H9 (cell line): Measurements from ENCODE around the gene TMEM267. TPM values are rescaled to one million over a fixed set of nuclear protein-coding genes. Genes with fewer than 3 reads are reported as not detected.

ENCODE experiments used
- DNase-seq: peaks from one replicate; pipeline ENCODE4 v3.0.0-alpha.2; 2017
- H2AFZ ChIP-seq: one replicate; pipeline ENCODE4 v1.6.1; 2013; ENCODE audit warnings: mild to moderate bottlenecking, low read length, control low read depth, moderate library complexity
- H2AK5ac ChIP-seq: 2 replicates; pipeline ENCODE4 v1.6.1; 2013; ENCODE audit warnings: low read length, control low read depth, mixed read lengths; ENCODE audit not compliant: insufficient read length
- H2BK120ac ChIP-seq: one replicate; pipeline ENCODE4 v1.6.1; 2013; ENCODE audit warnings: low read depth, mild to moderate bottlenecking, low read length, control low read depth, inconsistent platforms; ENCODE audit not compliant: poor library complexity, severe bottlenecking
- H2BK12ac ChIP-seq: 2 replicates; pipeline ENCODE4 v1.6.1; 2013; ENCODE audit warnings: low read length, control low read depth, mixed read lengths, low read depth; ENCODE audit not compliant: insufficient read length
- H2BK15ac ChIP-seq: 2 replicates; pipeline ENCODE4 v1.6.1; 2013; ENCODE audit warnings: low read depth, low read length, control low read depth
- H2BK20ac ChIP-seq: one replicate; pipeline ENCODE4 v1.6.1; 2013; ENCODE audit warnings: low read depth, mild to moderate bottlenecking, low read length, control low read depth, inconsistent platforms; ENCODE audit not compliant: poor library complexity, severe bottlenecking
- H2BK5ac ChIP-seq: 2 replicates; pipeline ENCODE4 v1.6.1; 2013; ENCODE audit warnings: low read length, control low read depth, mixed read lengths; ENCODE audit not compliant: insufficient read length
- H3K14ac ChIP-seq: 2 replicates; pipeline ENCODE4 v1.6.1; 2013; ENCODE audit warnings: low read length, control low read depth; ENCODE audit not compliant: insufficient read depth
- H3K18ac ChIP-seq: 2 replicates; pipeline ENCODE4 v1.6.1; 2013; ENCODE audit warnings: low read depth, mild to moderate bottlenecking, mixed read lengths, low read length, control low read depth; ENCODE audit not compliant: insufficient read length
- H3K23ac ChIP-seq: 2 replicates; pipeline ENCODE4 v1.6.1; 2013; ENCODE audit warnings: low read length, control low read depth, mixed read lengths, low read depth; ENCODE audit not compliant: insufficient read length
- H3K23me2 ChIP-seq: 2 replicates; pipeline ENCODE4 v1.6.1; 2013; ENCODE audit warnings: low read depth, mild to moderate bottlenecking, mixed read lengths, low read length, control low read depth; ENCODE audit not compliant: insufficient read length, poor library complexity, severe bottlenecking
- H3K27ac ChIP-seq: 2 replicates; pipeline ENCODE4 v1.5.1; 2013; ENCODE audit warnings: low read length, control low read depth, mixed read lengths, low read depth; ENCODE audit not compliant: insufficient read length
- H3K27me3 ChIP-seq: 2 replicates; pipeline ENCODE4 v1.6.1; 2013; ENCODE audit warnings: low read length, control low read depth, inconsistent platforms; ENCODE audit not compliant: insufficient read depth
- H3K4ac ChIP-seq: 2 replicates; pipeline ENCODE4 v1.6.1; 2013; ENCODE audit warnings: low read depth, mild to moderate bottlenecking, control low read depth, inconsistent platforms, low read length, moderate library complexity
- H3K4me1 ChIP-seq: 2 replicates; pipeline ENCODE4 v1.6.1; 2013; ENCODE audit warnings: low read length, control low read depth, inconsistent platforms; ENCODE audit not compliant: insufficient read depth
- H3K4me2 ChIP-seq: 2 replicates; pipeline ENCODE4 v1.6.1; 2013; ENCODE audit warnings: low read length, control low read depth, mixed read lengths; ENCODE audit not compliant: insufficient read length, insufficient read depth
- H3K56ac ChIP-seq: 2 replicates; pipeline ENCODE4 v1.6.1; 2013; ENCODE audit warnings: low read depth, mild to moderate bottlenecking, mixed read lengths, low read length, control low read depth; ENCODE audit not compliant: insufficient read length
- H3K79me1 ChIP-seq: 2 replicates; pipeline ENCODE4 v1.6.1; 2013; ENCODE audit warnings: low read depth, mild to moderate bottlenecking, moderate library complexity, low read length, control low read depth, inconsistent platforms; ENCODE audit not compliant: insufficient read depth, poor library complexity, severe bottlenecking
- H3K79me2 ChIP-seq: 2 replicates; pipeline ENCODE4 v1.6.1; 2013; ENCODE audit warnings: low read length, control low read depth, inconsistent platforms; ENCODE audit not compliant: insufficient read depth
- H3K9ac ChIP-seq: 2 replicates; pipeline ENCODE4 v1.6.1; 2013; ENCODE audit warnings: low read length, control low read depth, mixed read lengths; ENCODE audit not compliant: insufficient read length; ENCODE audit errors: extremely low read depth
- H3K9me3 ChIP-seq: one replicate; pipeline ENCODE4 v1.6.1; 2013; ENCODE audit warnings: low read depth, low read length, inconsistent platforms; ENCODE audit not compliant: control insufficient read depth
- H3T11ph ChIP-seq: one replicate; pipeline ENCODE4 v1.6.1; 2013; ENCODE audit warnings: mild to moderate bottlenecking, low read length, control low read depth, inconsistent platforms
- H4K20me1 ChIP-seq: one replicate; pipeline ENCODE4 v1.6.1; 2013; ENCODE audit not compliant: control insufficient read depth, insufficient read length, insufficient read depth
- H4K5ac ChIP-seq: 2 replicates; pipeline ENCODE4 v1.6.1; 2013; ENCODE audit warnings: low read depth, mild to moderate bottlenecking, mixed read lengths, low read length, control low read depth; ENCODE audit not compliant: insufficient read length
- H4K8ac ChIP-seq: replicated peaks from 2 replicates; pipeline ENCODE4 v1.6.1; 2013; ENCODE audit warnings: low read length, control low read depth, mixed read lengths, low read depth; ENCODE audit not compliant: insufficient read length
- H4K91ac ChIP-seq: 2 replicates; pipeline ENCODE4 v1.6.1; 2013; ENCODE audit warnings: low read depth, mild to moderate bottlenecking, moderate library complexity, mixed read lengths, low read length, control low read depth; ENCODE audit not compliant: insufficient read length
- H3K27ac Mint-ChIP-seq, 3 experiments: 2 replicates in 2 of 3; 3 replicates in 1 of 3; pipeline ENCODE4 v1.8.0; 2020 to 2021; ENCODE audit warnings: mixed read lengths in 3 of 3, mild to moderate bottlenecking in 1 of 3, moderate library complexity in 1 of 3
- H3K27me3 Mint-ChIP-seq: 2 replicates; pipeline ENCODE4 v1.8.0; 2021; ENCODE audit warnings: low read depth, mild to moderate bottlenecking, moderate library complexity, mixed read lengths
- H3K36me3 Mint-ChIP-seq, 3 experiments: 2 replicates in 2 of 3; 3 replicates in 1 of 3; pipeline ENCODE4 v1.8.0; 2020 to 2021; ENCODE audit warnings: low read depth in 3 of 3, mixed read lengths in 3 of 3; ENCODE audit not compliant: insufficient read depth in 1 of 3
- H3K4me1 Mint-ChIP-seq, 2 experiments: 2 replicates each; pipeline ENCODE4 v1.8.0; 2020; ENCODE audit warnings: mixed read lengths in 2 of 2
- H3K4me3 Mint-ChIP-seq, 2 experiments: 2 replicates in 1 of 2; 3 replicates in 1 of 2; pipeline ENCODE4 v1.8.0; 2020 to 2021; ENCODE audit warnings: mild to moderate bottlenecking in 2 of 2, mixed read lengths in 2 of 2, moderate library complexity in 1 of 2
- H3K9me3 Mint-ChIP-seq, 2 experiments: 2 replicates in 1 of 2; 3 replicates in 1 of 2; pipeline ENCODE4 v1.8.0; 2020; ENCODE audit warnings: mild to moderate bottlenecking in 2 of 2, mixed read lengths in 2 of 2, moderate library complexity in 1 of 2
- WGBS: extraction: QIAGEN DNeasy Blood & Tissue Kit; methylation state at CpG from one replicate; pipeline ENCODE4 v1.1.7; 2013; ENCODE audit warnings: missing lambda C conversion rate, low lambda C conversion rate, mixed read lengths; ENCODE audit not compliant: insufficient read length; ENCODE audit errors: extremely low coverage; 5-methylcytosine and 5-hydroxymethylcytosine counted together
- total RNA-seq: library from RNA; stranded (reverse); gene quantifications from 2 replicates; pipeline ENCODE4 v1.2.1, GENCODE V29; 2021
- TF ChIP-seq, protein P1 (sequence below): fragments of 200-600 bp; sonication (generic); conservative IDR thresholded peaks from 3 replicates; pipeline ENCODE4 v1.8.0; 2021; ENCODE audit warnings: antibody characterized with exemption, mild to moderate bottlenecking

TMEM267 gene
- total RNA-seq, 1 experiment from 2014 or later: 5.1 TPM

DNA sequence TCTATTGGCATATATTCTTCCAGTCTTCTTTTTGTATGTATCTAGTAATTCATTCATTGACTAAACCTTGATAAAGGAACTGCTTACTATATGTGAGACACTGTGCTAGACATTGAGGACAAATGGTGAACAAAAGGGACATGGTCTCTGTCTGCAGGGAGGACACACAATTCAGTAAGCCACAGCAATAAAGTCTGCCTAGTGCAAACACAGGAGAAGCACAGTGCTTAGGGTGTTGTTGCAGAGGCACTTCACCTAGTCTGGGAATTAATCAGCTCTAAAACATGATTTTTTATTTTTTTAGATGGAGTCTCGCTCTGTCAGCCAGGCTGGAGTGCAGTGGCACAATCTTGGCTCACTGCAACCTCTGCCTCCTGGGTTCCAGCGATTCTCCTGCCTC lies 65.1 kb downstream of the TMEM267 start:
- no peak overlapping the region for H3K18ac ChIP-seq
- no peak overlapping the region for H2BK120ac ChIP-seq
- no peak overlapping the region for H4K8ac ChIP-seq
- no peaks in the 10 kb centered on the region for H3K9me3 ChIP-seq
- H3K23me2 ChIP-seq: no peaks in the 10 kb centered on the region
- no peak overlapping the region for H3K56ac ChIP-seq
- no peaks in the 10 kb centered on the region; a peak in 1 of 7 replicates for H3K36me3 Mint-ChIP-seq
- no peaks in the 10 kb centered on the region for H3K27me3 ChIP-seq
- WGBS: no CpG with 5 or more reads among the region's 2 CpGs
- H3T11ph ChIP-seq: no peak overlapping the region
- no peaks in the 10 kb centered on the region for H4K20me1 ChIP-seq
- no peaks in the 10 kb centered on the region for H3K79me2 ChIP-seq
- no peaks in the 10 kb centered on the region for H3K79me1 ChIP-seq
- H3K4me1 ChIP-seq: no peaks in the 10 kb centered on the region; the same call in 1 of the 2 replicates
- H3K27me3 Mint-ChIP-seq: 0 out of 2 replicates have a peak, but pooled peaks cover 3% of the 10 kb centered on the region
- H2BK15ac ChIP-seq: no peak overlapping the region
- no peaks in the 10 kb centered on the region for H3K9me3 Mint-ChIP-seq
- H2BK12ac ChIP-seq: no peak overlapping the region
- H3K9ac ChIP-seq: no peak overlapping the region
- no peak overlapping the region for H4K91ac ChIP-seq
- no peak overlapping the region for H3K4me3 Mint-ChIP-seq
- no peak overlapping the region for H2BK20ac ChIP-seq
- no peak overlapping the region for H2AFZ ChIP-seq
- H3K27ac ChIP-seq: no peak overlapping the region
- no peak overlapping the region for H3K23ac ChIP-seq
- H4K5ac ChIP-seq: no peak overlapping the region
- H2AK5ac ChIP-seq: no peak overlapping the region
- H3K4ac ChIP-seq: no peak overlapping the region
- no peak overlapping the region for H3K4me2 ChIP-seq
- H3K4me1 Mint-ChIP-seq: peaks cover 8 to 9% of the 10 kb centered on the region in 2 experiments
- TF ChIP-seq, protein P1, sequence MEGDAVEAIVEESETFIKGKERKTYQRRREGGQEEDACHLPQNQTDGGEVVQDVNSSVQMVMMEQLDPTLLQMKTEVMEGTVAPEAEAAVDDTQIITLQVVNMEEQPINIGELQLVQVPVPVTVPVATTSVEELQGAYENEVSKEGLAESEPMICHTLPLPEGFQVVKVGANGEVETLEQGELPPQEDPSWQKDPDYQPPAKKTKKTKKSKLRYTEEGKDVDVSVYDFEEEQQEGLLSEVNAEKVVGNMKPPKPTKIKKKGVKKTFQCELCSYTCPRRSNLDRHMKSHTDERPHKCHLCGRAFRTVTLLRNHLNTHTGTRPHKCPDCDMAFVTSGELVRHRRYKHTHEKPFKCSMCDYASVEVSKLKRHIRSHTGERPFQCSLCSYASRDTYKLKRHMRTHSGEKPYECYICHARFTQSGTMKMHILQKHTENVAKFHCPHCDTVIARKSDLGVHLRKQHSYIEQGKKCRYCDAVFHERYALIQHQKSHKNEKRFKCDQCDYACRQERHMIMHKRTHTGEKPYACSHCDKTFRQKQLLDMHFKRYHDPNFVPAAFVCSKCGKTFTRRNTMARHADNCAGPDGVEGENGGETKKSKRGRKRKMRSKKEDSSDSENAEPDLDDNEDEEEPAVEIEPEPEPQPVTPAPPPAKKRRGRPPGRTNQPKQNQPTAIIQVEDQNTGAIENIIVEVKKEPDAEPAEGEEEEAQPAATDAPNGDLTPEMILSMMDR: no peak
- H3K14ac ChIP-seq: no peak overlapping the region
- no peak overlapping the region for H2BK5ac ChIP-seq
- H3K27ac Mint-ChIP-seq: no peak overlapping the region
- no peak for DNase-seq
